NCI-H146 treated with DMSO at 0.1 percent for 48 hours (cell line): Measurements from ENCODE around the gene NRG2.

Experiments
- DNase-seq: peaks from one replicate; lab custom pipeline; 2025; ENCODE audit not compliant: unreplicated experiment; lab: John Stamatoyannopoulos, UW

Gene NRG2

DNA sequence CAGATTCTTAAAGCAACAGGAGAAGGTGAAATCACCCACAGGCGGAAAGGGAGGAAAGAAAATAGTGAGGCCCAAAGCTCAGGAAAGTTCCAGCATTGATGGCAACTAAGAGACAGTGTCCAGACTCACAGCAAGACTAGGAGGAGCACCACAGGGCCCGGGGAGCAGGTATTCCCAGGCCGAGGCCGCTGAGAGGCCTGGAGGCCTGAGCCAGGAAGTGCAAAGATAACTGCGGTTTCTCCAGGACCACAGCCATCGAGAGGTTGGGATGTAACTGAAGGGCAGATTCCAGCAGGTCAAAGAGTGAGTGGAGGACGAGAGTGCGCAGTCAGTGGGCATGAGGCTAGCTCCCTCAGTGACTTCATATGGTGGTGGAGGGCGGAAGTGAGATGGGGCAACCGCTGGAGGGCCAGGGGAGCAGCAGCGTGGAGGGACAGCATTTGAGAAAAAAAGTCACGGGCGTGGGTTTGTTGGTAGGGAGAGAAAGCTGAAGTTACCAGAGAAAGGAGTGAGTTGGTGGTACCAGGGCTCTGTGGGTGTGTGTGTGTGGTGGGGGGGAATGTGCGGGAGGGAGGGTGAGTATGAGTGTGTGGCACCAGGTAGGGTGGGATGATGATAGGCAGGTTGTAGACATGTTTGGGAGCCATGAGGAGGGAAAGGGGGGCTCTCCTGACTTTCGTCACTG, 157.8 kb downstream of the NRG2 start:
- no peak for DNase-seq

DNA sequence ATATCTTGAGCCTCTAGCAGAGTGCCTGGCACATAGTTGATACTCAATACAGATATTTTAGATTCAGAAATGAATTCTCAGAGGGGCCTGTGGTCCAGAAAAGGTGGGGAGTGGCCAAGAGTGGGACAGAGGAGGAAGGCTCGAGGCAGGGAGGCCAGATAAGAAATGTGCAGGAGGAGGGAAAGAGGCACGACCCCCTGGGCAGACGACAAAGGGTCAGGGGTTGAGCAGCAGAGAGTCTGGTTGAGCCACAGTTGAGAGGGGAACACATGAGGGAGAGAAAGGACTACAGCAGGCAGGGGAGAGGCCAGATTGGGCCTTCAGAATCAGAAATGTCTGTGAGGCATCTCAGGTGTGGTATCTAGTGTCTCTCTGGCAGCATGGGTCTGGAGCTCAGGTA, 158.4 kb downstream of the NRG2 start:
- no peak for DNase-seq

DNA sequence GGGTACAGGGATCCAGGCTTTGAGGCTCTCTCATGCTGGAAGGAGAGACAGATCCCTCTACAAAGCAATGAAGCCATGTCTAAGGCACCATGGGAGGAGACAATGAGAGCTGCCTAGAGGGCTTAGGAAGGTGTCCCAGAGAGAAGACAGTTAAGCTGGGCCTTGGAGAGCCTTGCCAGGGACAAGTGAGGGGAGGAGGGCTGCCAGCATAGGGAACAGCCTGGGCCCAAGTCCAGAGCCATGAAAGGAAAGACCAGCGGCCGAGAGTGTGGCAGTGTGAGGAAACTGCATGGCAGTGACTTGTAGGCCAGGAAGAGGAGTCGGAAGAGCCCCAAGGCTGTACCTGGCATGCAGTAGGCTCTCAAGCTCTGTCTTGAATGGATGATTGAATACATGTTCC, 159.0 kb downstream of the NRG2 start:
- no peak for DNase-seq

GRCh38 chr5:139882961-139883539, 160.0 kb downstream of the NRG2 start:
- no peak for DNase-seq

GRCh38 chr5:139882316-139882715, 160.8 kb downstream of the NRG2 start:
- DNase-seq, result no peak

- no peak for DNase-seq
Observed at GRCh38 chr5:139881143-139881733, 161.9 kb downstream of the NRG2 start.

DNA sequence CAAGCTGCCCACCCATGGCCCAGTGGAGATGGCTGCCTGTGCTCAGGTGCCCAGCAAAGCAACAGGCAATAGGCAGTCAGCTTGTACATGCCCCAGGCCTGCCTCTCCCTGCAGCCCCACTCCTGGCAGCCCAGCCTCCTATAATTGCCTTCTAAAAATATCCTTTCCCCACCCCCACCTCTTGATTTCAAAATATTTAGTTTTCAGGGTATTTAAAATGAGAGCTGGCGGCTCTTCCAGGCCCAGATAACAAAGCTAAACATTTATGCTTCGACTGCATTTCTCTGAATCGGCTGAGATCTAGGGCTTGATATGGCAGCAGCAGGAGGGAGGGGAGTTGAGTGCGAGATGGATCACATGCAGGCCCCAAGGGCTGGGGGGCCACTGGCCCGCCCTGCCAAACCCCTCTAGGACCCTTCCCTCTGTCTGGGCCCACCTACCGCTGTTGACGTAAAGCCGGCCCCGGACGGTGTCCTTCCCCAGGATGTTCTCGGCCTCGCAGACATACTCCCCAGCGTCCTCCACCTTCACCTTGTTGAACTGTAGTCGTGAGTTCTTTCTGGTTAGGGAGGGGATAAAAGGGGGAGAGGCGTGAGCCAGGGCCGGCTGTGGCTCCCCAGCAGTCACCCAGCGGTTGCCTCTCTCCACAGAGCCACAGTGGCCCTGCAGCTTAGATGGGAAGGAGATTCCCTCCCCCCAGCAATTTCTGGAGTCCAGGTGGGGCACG, 162.5 kb downstream of the NRG2 start:
- no peak for DNase-seq

DNA sequence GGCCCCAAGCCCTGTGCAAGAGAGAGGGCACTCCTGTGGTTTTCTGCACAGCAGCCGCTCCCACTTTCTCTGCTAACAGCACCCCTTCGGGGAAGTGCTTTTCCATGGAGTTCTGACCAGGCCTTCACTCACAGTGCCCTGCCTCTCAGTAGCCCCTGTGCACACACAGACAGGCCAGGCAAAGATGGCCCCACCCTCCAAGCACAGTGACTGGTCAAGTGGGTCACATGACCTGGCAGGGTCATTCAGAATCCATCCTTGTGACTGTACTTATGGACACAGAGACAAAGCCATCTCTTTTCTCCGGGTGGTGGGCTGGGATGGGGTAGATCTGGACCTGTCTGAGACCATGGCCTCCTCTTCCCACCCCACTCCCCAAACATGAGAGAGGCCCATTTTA, 165.0 kb downstream of the NRG2 start:
- no peak for DNase-seq

DNA sequence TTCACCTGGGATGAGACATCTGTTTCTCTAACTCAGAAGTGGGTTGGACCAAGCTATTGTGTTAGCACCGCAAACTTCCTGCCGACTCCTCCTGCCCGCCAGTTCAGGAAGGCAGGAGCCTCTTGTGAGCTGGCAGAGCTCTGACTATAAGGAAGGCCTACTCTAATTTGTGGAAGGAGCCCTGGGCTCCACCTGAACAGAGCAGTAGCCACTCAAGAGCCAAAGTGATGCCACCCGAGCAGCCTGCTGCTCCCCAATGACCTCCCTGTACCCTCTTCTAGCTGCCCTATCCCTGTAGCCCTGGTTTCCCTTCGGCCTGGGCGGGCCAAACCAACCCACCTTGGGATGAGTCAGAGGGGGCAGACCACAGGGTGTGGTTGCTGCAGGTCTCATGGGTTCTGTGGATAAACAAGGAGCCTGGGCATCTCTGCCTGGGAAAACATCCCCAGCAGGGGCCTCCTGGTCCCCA, 165.9 kb downstream of the NRG2 start:
- DNase-seq, result no peak

DNA sequence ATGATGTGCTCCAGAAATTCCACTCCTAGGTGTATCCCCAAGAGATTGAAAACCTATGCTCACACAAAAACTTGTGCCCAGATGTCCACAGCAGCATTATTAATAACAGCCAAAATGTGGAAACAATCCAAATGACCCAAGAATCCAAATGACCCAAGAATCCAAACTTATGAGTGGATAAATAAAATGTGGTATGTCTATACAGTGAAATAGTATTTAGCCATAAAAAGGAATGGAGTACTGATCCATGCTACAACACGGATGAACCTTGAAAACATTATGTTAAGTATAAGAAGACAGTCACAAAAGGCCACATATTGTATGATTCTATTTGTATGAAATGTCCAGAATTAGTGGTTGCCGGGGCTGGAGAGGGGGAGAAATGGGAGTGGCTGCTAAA, 167.1 kb downstream of the NRG2 start:
- DNase-seq, result no peak

DNA sequence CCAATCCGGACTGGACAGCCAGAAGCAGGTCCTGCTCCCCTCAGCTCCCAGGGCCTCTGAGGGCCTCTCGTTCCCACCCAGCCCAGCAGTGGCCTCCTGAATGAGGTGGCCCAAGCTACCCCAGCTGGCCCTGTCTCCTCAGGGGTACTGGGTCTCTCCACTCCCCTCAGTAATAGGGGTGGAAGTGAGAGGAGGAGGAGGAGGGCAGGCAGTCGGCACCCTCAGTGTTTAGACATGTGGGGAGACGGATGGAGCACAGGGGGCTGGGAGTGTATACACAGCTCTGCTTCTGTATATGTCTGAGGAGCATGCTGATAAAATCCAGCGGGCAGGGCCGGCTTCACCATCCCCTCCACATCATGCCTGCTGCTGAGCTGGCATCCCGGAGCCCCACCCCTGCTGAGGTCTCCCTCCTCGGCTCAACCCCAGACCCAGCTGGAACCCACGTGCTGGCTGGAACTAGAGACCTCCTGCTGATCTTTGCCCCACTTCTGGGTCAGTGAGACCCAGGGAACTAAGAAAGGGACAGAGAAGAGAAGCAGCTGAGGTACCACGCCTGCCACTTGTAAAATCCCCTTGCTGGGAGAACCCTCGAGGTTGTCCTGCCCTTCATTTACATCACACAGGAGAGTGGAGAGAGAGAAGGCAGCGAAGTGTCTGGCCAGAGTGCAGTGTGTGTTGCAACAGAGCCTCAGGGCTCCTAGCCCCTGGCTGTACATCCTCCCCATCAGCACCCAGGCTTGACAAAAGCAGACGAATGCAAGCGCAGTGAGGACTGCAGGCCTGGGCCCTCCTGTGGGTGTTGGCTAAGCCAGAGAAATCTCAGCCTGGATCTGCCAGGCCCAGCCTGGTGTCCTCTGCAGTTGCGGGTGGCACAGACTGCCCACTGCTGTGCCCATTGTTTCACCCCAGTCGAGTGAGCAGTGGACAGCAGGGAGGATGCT, 170.0 kb downstream of the NRG2 start:
- DNase-seq, result no peak

GRCh38 chr5:139872052-139872766, 170.9 kb downstream of the NRG2 start:
- DNase-seq, result no peak

DNA sequence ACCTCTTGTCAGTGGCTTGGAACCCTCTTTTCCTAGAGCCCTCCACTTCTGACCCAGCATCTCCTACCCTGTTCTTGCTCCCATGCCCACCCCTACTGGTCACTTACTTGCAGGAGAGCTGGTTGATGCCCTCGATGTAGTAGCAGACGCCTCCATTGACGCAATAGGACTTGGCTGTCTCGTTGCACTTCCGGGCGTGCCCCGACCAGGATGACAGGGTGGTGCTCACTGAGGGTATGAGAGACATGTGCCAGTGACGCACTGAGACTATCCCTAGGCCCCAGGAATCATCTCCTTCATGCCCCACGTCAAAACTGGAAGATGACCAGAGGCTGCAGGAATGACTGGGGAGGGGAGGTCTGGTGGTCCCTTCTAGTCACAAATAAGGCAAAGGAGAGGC, 171.5 kb downstream of the NRG2 start:
- DNase-seq, result no peak

GRCh38 chr5:139870677-139871076, 172.4 kb downstream of the NRG2 start:
- no peak for DNase-seq

- DNase-seq, result no peak
Observed at GRCh38 chr5:139869042-139869790, 173.9 kb downstream of the NRG2 start.

DNA sequence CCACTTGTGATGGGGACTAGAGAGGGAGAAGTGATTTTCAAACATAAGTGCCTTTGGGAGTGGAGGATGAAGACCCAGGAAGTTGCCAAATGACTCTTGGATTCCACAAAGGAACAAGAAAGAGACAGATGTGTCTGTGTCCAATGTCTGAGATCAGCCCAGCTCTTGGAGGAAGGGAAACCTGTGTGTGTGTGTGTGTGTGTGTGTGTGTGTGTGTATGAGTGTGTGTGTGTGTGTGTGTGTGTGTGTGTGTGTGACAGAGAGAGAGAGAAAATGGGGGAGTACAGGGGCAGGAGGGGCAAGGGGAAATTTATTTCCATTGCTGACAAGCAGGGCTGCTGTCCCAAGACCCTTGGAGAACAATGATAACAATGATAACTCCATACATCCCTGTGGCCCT, 175.5 kb downstream of the NRG2 start:
- no peak for DNase-seq

DNA sequence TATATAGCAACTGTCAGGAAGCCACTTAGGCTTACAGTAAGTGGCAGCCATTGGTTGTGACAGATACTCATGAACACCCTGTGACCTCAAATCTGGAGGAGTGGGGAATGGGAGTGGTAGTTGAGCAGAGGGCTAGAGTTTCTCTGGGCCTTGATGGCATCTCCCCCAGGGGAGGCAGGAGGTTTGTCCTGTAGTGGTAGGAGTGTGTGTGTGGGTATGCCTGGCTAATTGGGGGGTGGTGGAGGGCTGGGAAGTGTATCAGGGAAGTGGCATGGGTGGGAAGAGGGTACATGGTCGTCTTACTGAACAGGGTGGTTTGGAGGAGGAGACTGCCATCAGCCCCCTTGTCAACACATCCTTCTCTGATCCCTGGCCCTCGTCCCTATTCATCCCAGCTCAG, 176.0 kb downstream of the NRG2 start:
- DNase-seq, result no peak

DNA sequence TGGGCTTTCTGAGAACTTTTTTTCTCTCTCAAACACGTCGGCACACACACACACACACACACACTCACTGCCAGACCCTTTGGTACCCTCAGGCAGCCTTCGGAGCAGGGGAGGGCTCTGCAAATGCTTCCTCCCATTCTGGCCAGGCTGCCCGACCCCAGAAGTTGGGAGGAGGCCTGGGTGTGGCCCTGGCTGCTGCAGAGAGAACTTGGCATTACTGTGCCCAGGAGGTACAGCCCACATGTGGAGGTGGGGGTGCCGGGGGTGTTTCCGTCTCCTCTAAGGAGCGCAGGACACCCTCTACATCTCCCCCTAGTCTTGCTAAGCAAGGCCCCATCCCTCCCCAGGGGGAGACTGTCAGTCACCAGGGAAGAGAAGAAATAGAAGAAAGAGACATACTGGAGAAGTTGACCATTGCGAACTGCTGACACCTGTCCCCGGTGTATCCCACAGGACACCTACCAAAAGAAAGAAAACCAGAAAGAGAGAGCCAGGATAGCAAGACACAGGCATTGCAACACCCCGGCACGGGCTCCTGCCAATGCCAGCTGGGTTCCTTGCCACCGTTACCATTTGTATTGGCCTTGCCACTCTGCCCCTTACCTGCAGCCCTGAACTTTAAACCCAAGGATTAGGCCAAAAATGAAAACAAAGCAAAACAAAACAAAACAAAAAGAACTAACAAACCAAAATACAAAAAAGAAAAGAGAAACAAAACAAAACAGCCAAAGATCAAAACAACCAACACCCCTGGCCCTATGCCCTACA, 178.2 kb downstream of the NRG2 start:
- no peak for DNase-seq
